ENCODE measurements around the gene ALDH1B1. TPM values are rescaled to one million over a fixed set of nuclear protein-coding genes. Genes with fewer than 3 reads are reported as not detected.

The ALDH1B1 gene
- 21.0 TPM for total RNA-seq
- long read RNA-seq, transcript ALDH1B1-201 (2 exons, 3,066 nt) = major isoform, 38 of 42 reads
- long read RNA-seq, partial matches to known transcripts = 4 of 42 reads
- long read RNA-seq, other reads (novel, unspliced or antisense) = 0 of 42 reads

- peak; percentile 95 for DNase-seq (ENCODE audit: low spot score)
- intact Hi-C loops (cut with DNase I) = no loop called here
Observed at GRCh38 chr9:38392235-38393127, at the start of gene ALDH1B1. Gene ALDH1B1, plus strand, starts transcription at chr9:38392702. Its CDS starts 3,047 bp downstream, at chr9:38395749.

DNA sequence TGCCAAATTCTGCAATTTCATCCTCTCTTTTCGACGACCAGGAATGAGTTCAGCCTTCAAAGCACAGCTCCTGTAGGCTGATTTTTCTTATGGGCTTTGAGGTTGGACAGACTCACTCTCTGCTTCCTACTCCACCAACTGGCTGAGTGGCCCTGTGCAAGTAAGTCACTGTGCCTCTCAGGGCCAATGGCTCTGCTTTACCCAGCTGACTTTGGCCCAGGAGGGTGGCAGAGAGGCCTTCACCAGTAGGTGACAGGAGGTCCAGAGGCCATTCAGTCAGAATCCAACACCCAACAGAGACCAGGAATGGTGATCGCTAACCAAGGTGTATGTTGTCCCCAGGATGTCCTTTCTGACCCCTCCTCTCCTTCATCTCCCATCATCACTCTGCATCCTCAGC is 49.5 kb upstream of the ALDH1B1 start:
- intact Hi-C loops (cut with DNase I) = no loop called here
- DNase-seq (ENCODE audit: low spot score) = no peak

DNA sequence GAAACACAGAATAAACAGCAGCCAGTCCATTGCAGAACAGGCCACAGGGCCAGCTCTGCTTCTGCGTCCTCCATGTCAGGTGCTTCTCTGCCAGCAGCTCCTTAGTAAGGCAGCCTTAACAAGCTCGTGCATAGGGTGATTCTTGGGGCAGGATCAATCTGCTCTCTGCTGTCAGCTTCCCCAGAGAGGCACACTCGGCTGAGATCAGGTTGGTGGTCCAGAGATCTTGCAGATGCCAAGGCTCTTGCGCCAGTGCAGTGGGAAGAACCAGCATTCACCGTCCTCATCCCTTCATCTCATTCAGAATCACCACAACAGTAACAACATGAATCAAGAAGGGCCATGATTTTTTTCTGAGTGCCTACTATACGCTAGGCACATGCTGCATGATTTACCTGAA is 49.0 kb upstream of the ALDH1B1 start:
- peak; percentile 64 for DNase-seq (ENCODE audit: low spot score)
- intact Hi-C loops (cut with DNase I) = no loop called here

DNA sequence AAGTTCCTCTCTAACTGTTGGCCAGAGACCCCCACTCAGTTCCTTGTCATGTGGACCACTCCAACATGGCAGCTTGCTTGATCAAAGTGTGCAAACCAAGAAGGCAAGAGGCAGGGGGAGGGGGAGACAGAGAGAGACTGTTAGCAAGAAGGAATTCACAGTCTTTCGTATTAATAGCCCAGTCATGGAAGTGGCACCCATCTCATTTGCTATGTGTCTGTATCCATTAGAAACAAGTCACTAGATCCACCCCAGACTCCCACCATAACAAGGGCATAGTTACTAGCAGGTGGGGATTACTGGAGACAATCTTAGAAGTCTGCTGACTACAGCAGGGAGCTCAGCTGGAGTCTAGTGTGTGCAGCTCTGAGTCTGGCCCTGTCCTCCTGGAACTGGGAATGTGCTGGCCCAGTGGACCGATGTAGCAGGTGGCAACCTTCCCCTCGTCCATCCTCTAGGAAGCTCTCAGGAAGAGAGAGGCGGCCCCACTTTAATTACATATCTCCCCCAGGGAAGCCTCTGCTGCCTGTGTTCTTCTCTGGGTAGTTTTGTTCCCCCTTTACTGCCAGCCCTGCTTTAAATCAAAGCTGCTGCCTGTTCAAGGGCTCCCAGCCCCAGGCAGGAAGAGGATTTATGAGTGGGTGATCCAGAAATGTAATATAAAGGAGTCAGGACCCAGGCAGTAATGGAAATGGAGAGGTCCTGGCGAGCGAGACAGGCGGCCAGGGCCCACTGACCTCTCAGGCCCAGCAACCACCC is 47.8 kb upstream of the ALDH1B1 start:
- DNase-seq (ENCODE audit: low spot score) = no peak
- intact Hi-C loops (cut with DNase I) = no loop called here

- DNase-seq (ENCODE audit: low spot score) = no peak
- intact Hi-C loops (cut with DNase I) = no loop called here
Observed at GRCh38 chr9:38345851-38346755, 46.4 kb upstream of the ALDH1B1 start.

- intact Hi-C loops (cut with DNase I) = no loop called here
Observed at GRCh38 chr9:38346811-38347210, 45.7 kb upstream of the ALDH1B1 start.

DNA sequence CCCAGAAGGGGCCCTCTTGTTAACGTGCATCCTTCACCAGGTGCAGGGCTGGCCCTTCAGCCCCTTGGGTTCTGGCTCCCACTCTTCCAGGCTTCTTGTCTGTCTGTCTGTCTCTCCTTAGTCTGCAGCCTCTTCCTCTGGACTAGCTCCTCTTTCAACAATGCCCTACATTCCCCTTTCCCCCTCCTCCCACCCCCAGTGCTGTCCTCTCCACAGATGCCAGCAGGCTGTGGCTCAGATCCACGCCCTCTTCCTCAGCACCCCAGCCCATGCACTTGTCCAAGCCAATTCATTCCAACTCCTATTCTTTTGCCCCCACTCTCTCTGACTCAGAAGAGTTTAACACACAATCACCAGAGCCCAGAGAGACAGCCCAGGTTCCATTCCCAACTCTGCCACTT is 45.2 kb upstream of the ALDH1B1 start:
- DNase-seq (ENCODE audit: low spot score) = no peak
- intact Hi-C loops (cut with DNase I) = no loop called here

More at GRCh38 chr9:38346811-38347210, 45.7 kb upstream of the ALDH1B1 start:
- no peak for DNase-seq (ENCODE audit: low spot score)

DNA sequence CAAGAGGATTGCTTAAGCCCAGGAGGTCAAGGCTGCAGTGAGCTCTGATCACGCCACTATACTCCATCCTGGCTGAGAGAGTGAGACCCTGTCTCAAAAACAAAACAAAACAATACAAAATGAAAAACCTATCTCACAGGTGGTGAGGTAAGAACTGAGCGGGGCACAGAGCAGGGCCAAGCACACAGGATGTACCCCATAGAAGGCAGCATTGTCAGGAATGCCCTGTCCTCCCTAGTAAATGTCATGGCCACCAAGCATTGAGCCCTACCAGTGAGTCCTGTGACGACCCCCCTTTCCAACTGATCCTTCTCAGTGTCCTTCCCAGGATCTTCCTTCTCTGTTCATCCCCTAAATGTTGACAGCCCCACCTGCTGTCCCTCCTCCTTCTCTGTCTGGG is 44.6 kb upstream of the ALDH1B1 start:
- intact Hi-C loops (cut with DNase I) = no loop called here
- DNase-seq (ENCODE audit: low spot score) = no peak

GRCh38 chr9:38350529-38350928 is 42.0 kb upstream of the ALDH1B1 start:
- intact Hi-C loops (cut with DNase I) = no loop called here
- DNase-seq (ENCODE audit: low spot score) = no peak

GRCh38 chr9:38352530-38353328 is 39.8 kb upstream of the ALDH1B1 start:
- no peak for DNase-seq (ENCODE audit: low spot score)
- intact Hi-C loops (cut with DNase I) = no loop called here

- peak; percentile 9 for DNase-seq (ENCODE audit: low spot score)
- intact Hi-C loops (cut with DNase I) = no loop called here
Observed at GRCh38 chr9:38355115-38355514, 37.4 kb upstream of the ALDH1B1 start.

- intact Hi-C loops (cut with DNase I) = no loop called here
- DNase-seq (ENCODE audit: low spot score) = peak; percentile 6
Observed at GRCh38 chr9:38355517-38356120, 36.9 kb upstream of the ALDH1B1 start.

- intact Hi-C loops (cut with DNase I) = no loop called here
Observed at GRCh38 chr9:38356851-38357250, 35.7 kb upstream of the ALDH1B1 start.

DNA sequence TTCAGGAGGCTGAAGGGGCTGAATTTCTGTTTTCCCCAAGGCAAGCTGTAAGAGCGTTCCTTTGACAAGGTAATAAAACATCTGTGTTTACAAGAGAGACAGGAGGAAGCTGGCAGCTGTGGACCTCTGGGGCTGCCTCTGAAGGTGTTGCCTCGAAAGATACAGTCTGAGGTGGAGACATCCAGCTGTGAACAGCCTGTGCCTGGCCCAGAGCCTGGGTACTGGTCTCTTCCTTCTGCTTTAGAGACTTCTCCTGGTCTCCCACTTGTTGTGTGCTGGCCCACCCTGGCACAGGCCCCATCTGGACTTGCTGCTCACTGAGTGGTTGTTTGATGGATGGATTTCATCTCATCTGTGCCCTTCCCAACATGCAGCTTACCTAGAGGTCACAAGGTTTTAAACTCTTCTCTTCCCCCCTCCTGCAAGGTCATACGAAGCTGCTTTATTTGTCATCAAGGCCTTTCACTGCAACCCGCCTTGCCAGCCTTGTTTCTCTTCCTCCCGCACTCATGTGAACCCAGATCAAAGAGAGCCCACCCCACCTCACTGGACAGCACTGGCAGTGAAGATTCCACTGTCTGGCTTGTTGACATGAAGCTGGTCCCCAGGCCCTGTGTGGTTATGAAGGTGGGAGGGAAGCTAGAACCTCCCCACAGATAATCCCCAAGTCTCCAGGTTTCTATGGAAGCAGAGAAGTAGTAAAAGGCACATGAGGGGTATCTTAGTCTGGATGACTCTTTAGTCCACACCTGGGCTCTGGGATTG is 35.0 kb upstream of the ALDH1B1 start:
- DNase-seq (ENCODE audit: low spot score) = peak; percentile 70
- intact Hi-C loops (cut with DNase I) = no loop called here

More at GRCh38 chr9:38356851-38357250, 35.7 kb upstream of the ALDH1B1 start:
- no peak for DNase-seq (ENCODE audit: low spot score)

DNA sequence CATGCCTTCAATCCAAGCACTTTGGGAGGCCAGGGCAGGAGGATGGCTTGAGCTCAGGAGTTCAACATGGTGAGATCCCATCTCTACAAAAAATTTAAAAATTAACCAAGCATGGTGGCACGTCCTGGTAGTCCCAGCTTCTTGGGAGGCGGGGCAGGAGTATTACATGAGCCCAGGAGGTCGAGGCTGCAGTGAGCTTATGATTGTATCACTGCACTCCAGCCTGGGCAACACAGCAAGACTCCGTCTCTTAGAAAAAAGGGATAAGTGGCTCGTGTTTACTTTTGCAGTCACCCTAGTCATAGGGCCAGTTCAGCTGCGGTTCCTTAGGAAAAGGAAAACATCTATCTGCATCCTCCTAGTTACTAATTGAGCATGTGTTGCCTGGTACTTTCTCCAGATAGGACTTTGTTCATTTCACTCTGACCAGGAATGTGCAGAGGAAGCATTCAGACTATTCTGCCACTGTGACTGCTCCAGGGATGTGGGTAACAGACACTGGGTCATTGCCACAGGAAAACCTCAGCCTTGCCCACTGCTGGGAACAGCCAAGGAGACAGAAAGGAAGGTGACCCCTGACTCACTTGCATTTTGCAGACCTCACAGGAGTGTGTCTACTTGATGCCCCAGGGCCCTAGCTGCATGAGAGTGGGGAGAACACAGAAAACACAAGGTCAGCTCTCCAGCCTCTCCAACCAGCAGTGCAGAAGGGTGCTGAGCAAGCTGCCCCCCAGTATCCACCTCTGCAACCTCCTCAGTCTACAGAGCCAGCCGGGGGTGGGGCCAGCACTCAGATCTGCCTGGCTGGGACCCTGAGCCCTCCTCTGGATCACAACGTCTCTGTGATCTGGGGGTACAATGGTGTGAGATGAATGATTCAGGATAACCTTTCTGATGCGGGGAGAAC is 33.9 kb upstream of the ALDH1B1 start:
- peak; percentile 50 for DNase-seq (ENCODE audit: low spot score)
- intact Hi-C loops (cut with DNase I) = no loop called here

DNA sequence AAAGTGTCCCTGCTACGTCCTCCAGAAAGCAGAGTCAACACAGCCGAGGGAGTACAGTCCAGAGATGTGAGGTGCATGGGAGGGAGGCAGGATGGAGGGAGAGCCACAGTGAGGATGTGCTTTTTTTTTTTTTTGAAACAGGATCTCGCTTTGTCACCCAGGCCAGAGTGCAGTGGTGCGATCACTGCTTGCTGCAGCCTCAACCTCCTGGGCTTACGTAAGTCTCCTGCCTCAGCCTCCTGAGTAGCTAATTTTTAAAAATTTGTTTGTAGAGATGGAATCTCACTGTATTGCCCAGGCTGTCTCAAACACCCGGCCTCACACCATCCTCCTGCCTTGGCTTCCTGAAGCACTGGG is 33.2 kb upstream of the ALDH1B1 start:
- DNase-seq (ENCODE audit: low spot score) = peak; percentile 26
- intact Hi-C loops (cut with DNase I) = no loop called here

Measured in cardiac septum (tissue), 1 donor.